ENCODE data around the gene KDM4D.

GRCh38 chr11:94960488-94960887, 13.0 kb upstream of the KDM4D start:
- TF ChIP-seq PATZ1 (CRISPR knock-in tag; IDR thresholded peaks at IDR 0.05; ENCODE audit: borderline replicate concordance) (no peak), CSDC2 (CRISPR knock-in tag; IDR thresholded peaks at IDR 0.05) (no peak), TOX (CRISPR knock-in tag; IDR thresholded peaks at IDR 0.05; ENCODE audit: borderline replicate concordance) (no peak), ARNTL (CRISPR knock-in tag; IDR thresholded peaks at IDR 0.05; ENCODE audit: borderline replicate concordance, low read depth) (no peak), ISL1 (CRISPR knock-in tag; IDR thresholded peaks at IDR 0.05) (no peak), TSHZ2 (CRISPR knock-in tag; IDR thresholded peaks at IDR 0.05) (no peak), SNAI2 (CRISPR knock-in tag; IDR thresholded peaks at IDR 0.05) (no peak), ZNF565 (CRISPR knock-in tag; conservative IDR thresholded peaks at IDR 0.05; ENCODE audit: low read depth) (no peak), ZNF8 (CRISPR knock-in tag; IDR thresholded peaks at IDR 0.05) (no peak), CREB5 (CRISPR knock-in tag; IDR thresholded peaks at IDR 0.05; ENCODE audit: low read depth) (no peak), ZFP3 (CRISPR knock-in tag; IDR thresholded peaks at IDR 0.05) (no peak)

All from SK-N-SH treated with all-trans-retinoic acid at 6 μM for 48 hours (cell line).